ENCODE data around the gene PSME4.

PSME4 gene, protein sequence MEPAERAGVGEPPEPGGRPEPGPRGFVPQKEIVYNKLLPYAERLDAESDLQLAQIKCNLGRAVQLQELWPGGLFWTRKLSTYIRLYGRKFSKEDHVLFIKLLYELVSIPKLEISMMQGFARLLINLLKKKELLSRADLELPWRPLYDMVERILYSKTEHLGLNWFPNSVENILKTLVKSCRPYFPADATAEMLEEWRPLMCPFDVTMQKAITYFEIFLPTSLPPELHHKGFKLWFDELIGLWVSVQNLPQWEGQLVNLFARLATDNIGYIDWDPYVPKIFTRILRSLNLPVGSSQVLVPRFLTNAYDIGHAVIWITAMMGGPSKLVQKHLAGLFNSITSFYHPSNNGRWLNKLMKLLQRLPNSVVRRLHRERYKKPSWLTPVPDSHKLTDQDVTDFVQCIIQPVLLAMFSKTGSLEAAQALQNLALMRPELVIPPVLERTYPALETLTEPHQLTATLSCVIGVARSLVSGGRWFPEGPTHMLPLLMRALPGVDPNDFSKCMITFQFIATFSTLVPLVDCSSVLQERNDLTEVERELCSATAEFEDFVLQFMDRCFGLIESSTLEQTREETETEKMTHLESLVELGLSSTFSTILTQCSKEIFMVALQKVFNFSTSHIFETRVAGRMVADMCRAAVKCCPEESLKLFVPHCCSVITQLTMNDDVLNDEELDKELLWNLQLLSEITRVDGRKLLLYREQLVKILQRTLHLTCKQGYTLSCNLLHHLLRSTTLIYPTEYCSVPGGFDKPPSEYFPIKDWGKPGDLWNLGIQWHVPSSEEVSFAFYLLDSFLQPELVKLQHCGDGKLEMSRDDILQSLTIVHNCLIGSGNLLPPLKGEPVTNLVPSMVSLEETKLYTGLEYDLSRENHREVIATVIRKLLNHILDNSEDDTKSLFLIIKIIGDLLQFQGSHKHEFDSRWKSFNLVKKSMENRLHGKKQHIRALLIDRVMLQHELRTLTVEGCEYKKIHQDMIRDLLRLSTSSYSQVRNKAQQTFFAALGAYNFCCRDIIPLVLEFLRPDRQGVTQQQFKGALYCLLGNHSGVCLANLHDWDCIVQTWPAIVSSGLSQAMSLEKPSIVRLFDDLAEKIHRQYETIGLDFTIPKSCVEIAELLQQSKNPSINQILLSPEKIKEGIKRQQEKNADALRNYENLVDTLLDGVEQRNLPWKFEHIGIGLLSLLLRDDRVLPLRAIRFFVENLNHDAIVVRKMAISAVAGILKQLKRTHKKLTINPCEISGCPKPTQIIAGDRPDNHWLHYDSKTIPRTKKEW (N-terminal part only)

DNA sequence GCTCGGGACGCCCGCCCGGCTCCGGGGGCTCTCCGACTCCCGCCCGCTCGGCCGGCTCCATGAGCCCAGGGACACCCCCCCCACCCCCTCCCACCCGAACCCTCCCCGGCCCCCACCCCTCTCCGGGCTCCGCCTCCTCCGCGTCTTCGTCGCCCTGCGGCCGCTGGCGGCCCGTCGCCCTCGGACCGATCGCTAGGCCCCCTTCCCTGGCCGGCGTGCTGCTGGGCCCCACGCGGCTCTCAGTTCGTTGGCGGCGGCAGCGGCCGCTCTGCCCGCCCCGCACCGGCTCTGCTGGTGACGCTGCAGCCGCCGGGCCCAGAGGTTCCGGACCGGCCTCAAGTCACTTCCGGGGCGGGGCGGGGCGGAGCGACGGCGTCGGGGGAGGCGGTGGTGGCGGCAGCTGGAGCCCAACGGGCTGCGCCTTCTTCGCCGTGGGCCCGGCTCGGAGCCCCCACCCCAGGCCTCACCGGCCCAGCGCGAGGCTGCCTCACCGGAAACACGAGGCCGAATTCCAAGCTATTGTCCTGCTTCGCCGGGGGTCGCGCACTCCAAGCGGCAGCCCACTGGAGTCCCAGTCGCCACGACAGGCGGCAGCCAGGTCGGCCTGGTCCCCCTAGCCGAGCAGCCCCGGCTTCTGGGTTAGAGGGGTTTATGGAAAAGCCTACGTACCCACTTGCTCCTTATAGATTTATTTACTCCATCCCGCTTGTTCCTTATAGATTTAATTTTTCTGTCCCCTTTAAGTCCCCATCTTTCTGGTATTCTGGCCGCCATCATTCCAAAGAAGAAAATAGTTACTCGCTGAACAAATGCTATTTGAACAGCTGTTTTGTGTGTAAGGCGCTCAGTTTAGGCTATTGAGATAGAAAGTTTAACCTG is at the start of gene PSME4:
Gene PSME4 (minus strand): TSS at position 270 of the 879 bp plus-strand sequence. CDS start 209 bp downstream, at position 61.
- peak; percentile 94 for DNase-seq (ENCODE audit: low read depth)

DNA sequence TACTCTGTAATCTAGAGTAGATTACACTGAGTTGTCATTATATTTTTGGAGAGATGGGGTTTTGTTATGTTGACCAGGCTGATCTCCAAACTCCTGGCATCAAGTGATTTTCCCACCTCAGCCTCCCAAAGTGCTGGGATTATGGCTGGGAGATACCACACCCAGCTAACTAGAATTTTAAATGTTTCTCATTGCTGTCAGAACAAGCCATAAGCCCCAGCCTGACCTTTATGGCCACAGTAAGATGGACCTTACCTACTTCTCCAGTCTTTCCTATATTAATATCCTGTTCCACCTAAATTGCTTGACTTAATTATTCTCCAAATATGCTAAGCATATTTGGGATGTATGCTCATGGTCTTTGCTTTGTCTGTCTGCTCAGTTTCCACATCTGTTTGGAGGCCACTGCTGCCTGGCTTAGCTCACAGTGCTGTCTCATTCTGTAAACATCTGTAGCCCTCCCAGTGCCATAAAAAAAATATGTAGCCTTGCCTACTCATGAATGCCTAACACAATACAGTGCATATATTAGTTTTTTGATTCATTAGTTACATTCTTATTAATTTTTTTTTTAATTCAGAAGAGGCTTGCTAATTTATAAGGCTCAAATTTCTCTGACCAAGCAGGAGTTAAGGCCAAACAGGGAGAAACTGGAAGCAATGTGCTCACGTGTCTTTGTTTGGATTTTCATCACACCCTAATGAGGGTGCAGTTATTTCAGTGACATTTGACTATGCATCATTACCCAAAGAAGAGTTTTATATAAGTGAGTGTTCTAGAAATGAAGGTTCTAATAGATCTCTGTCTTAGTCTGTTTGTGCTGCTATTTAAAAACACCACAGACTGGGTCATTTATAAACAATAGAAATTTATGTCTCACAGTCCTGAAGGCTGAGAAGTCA is 45.3 kb upstream of the PSME4 start:
- peak; percentile 70 for DNase-seq (ENCODE audit: low read depth)

- DNase-seq (ENCODE audit: low read depth): no peak
Observed at GRCh38 chr2:54013996-54014395, 43.2 kb upstream of the PSME4 start.

GRCh38 chr2:54012538-54013141 is 41.8 kb upstream of the PSME4 start:
- no peak for DNase-seq (ENCODE audit: low read depth)

DNA sequence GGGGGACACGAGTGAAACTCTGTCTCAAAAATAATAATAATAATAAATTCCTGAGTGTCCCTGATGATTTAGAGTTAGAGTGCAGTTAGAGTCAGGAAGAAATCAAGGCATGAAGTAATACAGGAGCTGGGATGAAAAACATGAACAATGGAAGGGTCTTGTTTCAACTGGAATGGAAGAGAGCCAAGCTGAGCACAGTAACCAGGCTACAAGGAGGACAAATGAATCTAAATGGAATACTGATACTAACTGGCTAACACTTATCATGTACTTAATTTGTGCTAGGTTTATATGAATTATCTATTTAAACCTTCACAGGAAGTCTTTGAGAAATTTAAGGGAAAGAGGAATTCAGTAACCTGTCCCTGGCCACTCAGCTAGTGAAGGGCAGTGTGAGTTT is 38.8 kb upstream of the PSME4 start:
- DNase-seq (ENCODE audit: low read depth): no peak

DNA sequence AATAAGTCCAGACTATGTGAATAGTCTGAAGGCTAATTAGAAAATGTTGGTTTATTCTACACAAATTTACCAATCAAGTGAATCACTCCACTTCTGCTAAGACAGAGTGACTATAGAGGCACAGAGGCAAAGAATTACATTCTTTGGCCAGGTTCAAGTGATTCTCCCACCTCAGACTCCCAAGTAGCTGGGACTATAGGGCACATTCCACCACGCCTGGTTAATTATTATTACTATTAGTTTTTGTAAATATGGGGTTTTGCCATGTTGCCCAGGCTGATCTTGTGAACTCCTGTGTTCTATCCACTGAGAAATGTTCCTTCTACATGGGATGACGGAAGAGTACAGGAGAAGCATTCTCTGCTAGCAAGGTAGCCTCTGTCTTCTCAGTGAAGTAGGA is 37.6 kb upstream of the PSME4 start:
- DNase-seq (ENCODE audit: low read depth): no peak

- DNase-seq (ENCODE audit: low read depth): no peak
Observed at GRCh38 chr2:54000524-54000923, 29.7 kb upstream of the PSME4 start.

- no peak for DNase-seq (ENCODE audit: low read depth)
Observed at GRCh38 chr2:54000122-54000521, 29.3 kb upstream of the PSME4 start.

GRCh38 chr2:53998834-53999233 is 28.0 kb upstream of the PSME4 start:
- no peak for DNase-seq (ENCODE audit: low read depth)

DNA sequence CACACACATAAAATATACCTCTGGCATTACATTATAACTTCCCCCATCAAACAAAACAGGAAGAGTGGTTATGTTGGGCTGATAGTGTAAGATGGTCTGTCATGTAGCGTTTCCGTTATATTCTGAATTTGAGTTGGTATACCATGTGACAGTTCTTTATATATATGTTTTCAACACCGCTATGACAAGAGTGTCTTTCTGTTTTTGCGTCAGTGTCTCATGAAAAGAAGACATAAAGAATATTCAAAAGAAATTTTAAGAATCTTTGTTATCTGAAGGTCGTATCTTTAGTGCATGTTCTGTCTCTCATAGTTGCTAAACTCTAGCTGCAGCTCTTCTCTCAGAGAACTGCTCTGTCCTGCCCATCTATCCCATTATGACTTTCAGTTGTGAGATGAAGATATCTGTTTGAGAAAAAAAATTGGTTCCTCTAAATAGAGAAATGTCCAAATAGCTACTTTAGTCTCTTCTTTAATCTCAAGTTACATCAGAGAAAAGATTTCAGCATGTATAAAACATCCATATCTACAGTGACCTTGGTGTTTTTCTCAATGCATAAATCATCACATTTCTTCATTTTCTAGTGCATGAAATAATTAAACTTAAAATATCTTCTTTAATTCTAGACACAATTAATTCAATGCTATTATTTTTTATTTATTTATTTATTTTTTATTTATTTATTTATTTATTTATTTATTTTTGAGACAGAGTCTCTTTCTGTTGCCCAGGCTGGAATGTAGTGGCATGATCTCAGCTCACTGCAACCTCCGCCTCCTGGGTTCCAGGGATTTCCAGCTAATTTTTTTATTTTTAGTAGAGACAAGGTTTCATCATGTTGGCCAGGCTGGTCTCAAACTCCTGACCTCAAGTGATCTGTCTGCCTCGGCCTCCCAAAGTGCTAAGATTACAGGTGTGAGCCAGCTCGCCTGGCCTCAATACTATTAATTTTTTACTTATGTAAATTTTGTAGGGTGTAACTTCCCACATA is 24.3 kb upstream of the PSME4 start:
- DNase-seq (ENCODE audit: low read depth): no peak

GRCh38 chr2:53991948-53992347 is 21.2 kb upstream of the PSME4 start:
- DNase-seq (ENCODE audit: low read depth): no peak

- no peak for DNase-seq (ENCODE audit: low read depth)
Observed at GRCh38 chr2:53989210-53989862, 18.5 kb upstream of the PSME4 start.

DNA sequence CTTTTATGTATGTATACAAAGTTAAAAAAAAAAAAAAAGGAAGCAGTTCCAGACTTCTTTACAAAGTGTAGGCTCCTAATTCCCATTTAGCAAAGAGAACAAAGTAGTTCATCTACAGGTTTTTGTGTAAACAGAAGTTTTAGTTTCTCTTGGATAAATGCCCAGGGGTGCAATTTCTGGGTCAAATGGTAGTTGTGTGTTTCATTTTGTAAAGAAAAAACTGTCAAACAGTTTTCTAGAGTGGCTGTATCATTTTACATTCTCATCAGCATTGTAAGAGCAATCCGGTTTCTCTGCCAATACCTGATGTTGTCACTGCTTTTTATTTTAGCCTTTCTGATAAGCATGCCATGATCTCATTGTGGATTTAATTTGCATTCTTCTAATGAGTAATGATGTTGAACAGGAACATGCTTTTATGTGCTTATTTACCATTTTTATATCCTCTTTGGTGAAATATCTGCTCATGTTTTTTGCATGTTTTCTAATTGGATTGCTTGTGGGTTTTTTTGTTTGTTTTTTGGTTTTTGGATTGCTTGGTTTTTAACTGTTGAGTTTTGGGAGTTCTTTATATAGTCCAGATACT is 16.6 kb upstream of the PSME4 start:
- peak; percentile 13 for DNase-seq (ENCODE audit: low read depth)

- DNase-seq (ENCODE audit: low read depth): no peak
Observed at GRCh38 chr2:53985646-53986045, 14.9 kb upstream of the PSME4 start.

DNA sequence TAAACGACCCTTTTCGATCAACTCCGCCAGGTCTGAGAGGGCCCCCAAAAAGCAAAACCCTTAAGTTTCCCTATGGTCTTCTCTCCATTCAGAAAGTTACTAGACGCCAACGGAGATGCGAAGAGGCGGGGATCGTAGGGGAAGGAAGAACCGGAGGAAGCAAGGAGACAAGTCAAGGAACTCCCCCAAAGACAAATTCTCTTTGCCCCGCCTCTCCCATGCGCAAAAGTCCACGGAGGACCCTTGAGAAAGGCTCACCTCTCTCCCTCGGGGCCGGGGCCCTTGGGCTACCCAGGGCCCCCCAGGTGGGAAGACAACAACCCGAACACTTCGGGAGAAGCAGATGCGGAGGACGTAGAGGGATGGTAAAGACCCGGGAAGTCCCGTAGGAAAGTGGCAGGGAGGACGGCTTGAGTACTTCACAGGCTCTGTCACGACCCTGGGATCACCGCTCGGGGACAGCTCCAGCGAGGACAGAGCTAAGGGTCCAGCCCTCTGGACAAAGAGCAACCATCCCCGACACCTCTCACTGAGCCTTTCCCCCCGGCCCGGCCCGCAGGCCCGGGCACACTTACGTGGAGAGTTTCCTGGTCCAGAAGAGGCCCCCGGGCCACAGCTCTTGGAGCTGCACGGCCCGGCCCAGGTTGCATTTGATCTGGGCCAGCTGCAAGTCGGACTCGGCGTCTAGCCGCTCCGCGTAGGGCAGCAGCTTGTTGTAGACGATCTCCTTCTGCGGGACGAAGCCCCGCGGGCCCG is 647 bp downstream of the PSME4 start:
- peak; percentile 65 for DNase-seq (ENCODE audit: low read depth)

DNA sequence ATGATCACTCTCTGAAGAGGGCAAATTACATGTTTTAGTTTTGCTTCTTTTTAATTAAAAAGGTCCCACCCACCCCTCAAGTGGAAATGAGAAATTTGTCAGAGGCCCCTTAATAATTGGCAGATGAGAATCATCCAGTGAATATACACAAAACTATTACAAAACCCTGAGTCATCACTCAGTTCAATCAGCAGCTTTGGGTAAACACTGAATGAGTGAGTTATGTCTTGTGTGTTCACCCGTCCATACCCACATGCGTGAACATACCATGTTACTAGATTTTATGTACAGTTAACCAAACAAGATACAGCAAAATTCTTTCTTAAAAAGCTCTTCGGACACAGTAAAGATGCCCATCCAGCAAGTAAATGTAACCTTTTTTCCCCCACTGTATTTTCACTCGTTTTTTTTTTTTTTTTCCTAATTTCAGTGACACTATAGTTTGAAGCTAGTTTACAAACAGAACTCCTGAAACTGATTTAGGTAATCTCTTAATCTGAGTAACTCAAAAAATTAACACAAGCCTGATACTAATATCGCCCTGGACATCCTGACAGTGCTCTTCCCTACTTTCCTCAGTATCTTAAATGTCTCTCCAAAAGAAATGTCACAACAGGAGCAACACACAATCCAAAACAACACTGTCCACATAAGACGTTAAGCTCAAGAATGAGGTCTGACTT is 1.4 kb downstream of the PSME4 start:
- peak; percentile 87 for DNase-seq (ENCODE audit: low read depth)

All from ELR (cell line).